Colonic mucosa (tissue), 4 donors: ENCODE measurements around the gene PASD1. TPM values are rescaled to one million over a fixed set of nuclear protein-coding genes. Genes with fewer than 3 reads are reported as not detected.

Experiments
- DNase-seq: peaks from one replicate; pipeline ENCODE4 v3.0.0-alpha.2; 2020
- H3K27ac ChIP-seq: fragments of 200-600 bp; one replicate; pipeline ENCODE4 v1.8.0; 2021
- H3K27me3 ChIP-seq: fragments of 200-600 bp; one replicate; pipeline ENCODE4 v1.8.0; 2021
- H3K36me3 ChIP-seq: fragments of 200-600 bp; one replicate; pipeline ENCODE4 v1.8.0; 2021
- H3K4me1 ChIP-seq: fragments of 200-600 bp; one replicate; pipeline ENCODE4 v1.8.0; 2021; ENCODE audit warnings: mild to moderate bottlenecking
- H3K4me3 ChIP-seq: fragments of 200-600 bp; one replicate; pipeline ENCODE4 v1.8.0; 2021
- H3K9ac ChIP-seq, 2 donors: one replicate each; pipeline ENCODE4 v1.7.0; 2013; ENCODE audit warnings: control low read depth in 2 of 2, low read depth in 2 of 2, low read length in 2 of 2
- H3K9me3 ChIP-seq: fragments of 200-600 bp; one replicate; pipeline ENCODE4 v1.8.0; 2021
- intact Hi-C: fragments of 100-400 bp; cut with DNase I; formaldehyde crosslinking; loops from one replicate; pipeline ENCODE4 v1.14.1; 2022
- total RNA-seq, 2 donors: library from RNA; stranded (reverse); fragmentation: NEBNext Ultra II Directional in 1 of 2; extraction: Animal tissue kit (Norgen Biotek cat#: 25700) in 1 of 2; gene quantifications; one replicate each; pipeline ENCODE4 v1.2.1, GENCODE V29; 2021
- TF ChIP-seq, protein P1 (sequence below): fragments of 200-600 bp; IDR thresholded peaks from one replicate; pipeline ENCODE4 v1.8.0; 2022; ENCODE audit warnings: antibody characterized with exemption, mild to moderate bottlenecking
- donor health status: healthy.
- donor health status: DM: no; HTN: no; CAD: no.
- donor health status: DM: no; HTN: no; CAD: no.

The PASD1 gene
- total RNA-seq, 2 donors from 2014 or later, result not detected

GRCh38 chrX:151702026-151702714 is 138.7 kb downstream of the PASD1 start:
- H3K27me3 ChIP-seq, result no peaks in the 10 kb centered on the region
- H3K4me1 ChIP-seq, result no peaks in the 10 kb centered on the region
- no peak overlapping the region for H3K9ac ChIP-seq
- DNase-seq, result no peak
- no peaks in the 10 kb centered on the region for H3K9me3 ChIP-seq
- H3K36me3 ChIP-seq, result no peaks in the 10 kb centered on the region
- no peak overlapping the region for H3K4me3 ChIP-seq
- H3K27ac ChIP-seq, result no peak overlapping the region
- TF ChIP-seq, protein P1, sequence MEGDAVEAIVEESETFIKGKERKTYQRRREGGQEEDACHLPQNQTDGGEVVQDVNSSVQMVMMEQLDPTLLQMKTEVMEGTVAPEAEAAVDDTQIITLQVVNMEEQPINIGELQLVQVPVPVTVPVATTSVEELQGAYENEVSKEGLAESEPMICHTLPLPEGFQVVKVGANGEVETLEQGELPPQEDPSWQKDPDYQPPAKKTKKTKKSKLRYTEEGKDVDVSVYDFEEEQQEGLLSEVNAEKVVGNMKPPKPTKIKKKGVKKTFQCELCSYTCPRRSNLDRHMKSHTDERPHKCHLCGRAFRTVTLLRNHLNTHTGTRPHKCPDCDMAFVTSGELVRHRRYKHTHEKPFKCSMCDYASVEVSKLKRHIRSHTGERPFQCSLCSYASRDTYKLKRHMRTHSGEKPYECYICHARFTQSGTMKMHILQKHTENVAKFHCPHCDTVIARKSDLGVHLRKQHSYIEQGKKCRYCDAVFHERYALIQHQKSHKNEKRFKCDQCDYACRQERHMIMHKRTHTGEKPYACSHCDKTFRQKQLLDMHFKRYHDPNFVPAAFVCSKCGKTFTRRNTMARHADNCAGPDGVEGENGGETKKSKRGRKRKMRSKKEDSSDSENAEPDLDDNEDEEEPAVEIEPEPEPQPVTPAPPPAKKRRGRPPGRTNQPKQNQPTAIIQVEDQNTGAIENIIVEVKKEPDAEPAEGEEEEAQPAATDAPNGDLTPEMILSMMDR, result no peak
- intact Hi-C loops, result no loop called here

- intact Hi-C loops, result no loop called here
- DNase-seq, result no peak
- no peak overlapping the region for H3K9ac ChIP-seq
- no peak overlapping the region for H3K27ac ChIP-seq
- H3K4me3 ChIP-seq, result no peak overlapping the region
- no peaks in the 10 kb centered on the region for H3K36me3 ChIP-seq
- TF ChIP-seq, protein P1, result no peak
- no peaks in the 10 kb centered on the region for H3K27me3 ChIP-seq
- no peaks in the 10 kb centered on the region for H3K4me1 ChIP-seq
- no peaks in the 10 kb centered on the region for H3K9me3 ChIP-seq
These were observed 139.4 kb downstream of the PASD1 start for GRCh38 chrX:151702741-151703340.

DNA sequence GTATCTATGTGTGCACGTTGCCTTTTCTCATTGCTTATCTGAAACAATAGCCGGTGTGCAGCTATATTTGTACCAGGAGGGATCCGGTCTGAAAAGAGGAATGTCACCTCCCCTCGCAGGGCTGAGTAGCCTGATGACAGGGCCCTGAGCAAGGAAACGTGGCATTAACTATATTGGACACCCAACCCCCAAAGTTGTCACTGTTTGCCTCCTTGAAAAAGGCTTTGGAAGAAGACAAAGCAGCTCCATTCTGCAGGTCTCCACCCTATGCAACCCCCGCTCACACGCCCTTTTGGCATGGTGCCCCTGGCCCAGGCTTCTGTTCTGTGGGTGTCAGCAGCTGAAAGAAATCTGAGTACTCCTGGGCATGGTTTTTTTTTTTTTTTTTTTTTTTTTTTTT is 140.0 kb downstream of the PASD1 start:
- TF ChIP-seq, protein P1, result no peak
- Histone ChIP-seq H3K9ac (no peak overlapping the region), H3K4me1 (no peaks in the 10 kb centered on the region), H3K9me3 (no peaks in the 10 kb centered on the region), H3K4me3 (no peak overlapping the region), H3K27me3 (no peaks in the 10 kb centered on the region), H3K36me3 (no peaks in the 10 kb centered on the region), H3K27ac (no peak overlapping the region)
- DNase-seq, result no peak
- intact Hi-C loops, result no loop called here

DNA sequence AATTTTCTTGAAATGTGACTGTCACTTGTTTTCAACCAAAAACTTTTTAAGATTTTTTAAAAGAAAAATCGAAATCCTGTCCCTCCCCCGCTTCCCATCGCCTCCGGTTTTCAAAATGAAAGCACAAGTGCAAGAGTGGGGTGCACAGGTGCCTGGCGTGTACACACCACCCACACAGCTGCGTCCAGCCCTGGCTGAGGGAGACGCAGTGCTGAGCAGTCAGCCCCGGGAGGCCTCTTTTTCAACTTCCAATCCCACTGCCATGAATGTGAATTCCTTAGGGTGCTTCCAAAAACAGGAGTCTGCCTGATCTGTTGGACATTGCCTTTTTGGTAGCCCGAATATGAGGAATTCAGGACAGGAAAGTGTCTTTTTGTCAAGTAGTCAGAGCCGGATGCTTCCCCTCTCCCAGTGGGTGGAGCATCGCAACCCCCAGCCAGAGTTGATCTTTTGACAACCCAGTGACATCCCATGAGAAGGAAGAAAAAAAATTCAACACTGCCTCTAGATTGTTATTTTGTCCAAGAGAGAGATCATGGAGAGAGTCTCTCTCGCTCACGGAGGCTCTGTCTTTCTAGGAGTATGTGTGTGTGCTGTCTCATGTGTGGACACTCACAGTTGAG is 140.7 kb downstream of the PASD1 start:
- Histone ChIP-seq H3K27ac (no peak overlapping the region), H3K27me3 (no peaks in the 10 kb centered on the region), H3K4me1 (no peaks in the 10 kb centered on the region), H3K4me3 (no peak overlapping the region), H3K9ac (no peak overlapping the region), H3K36me3 (no peaks in the 10 kb centered on the region), H3K9me3 (no peaks in the 10 kb centered on the region)
- DNase-seq, result no peak
- intact Hi-C loops, result no loop called here
- TF ChIP-seq, protein P1, result no peak

GRCh38 chrX:151708821-151709220 is 145.3 kb downstream of the PASD1 start:
- no peak overlapping the region for H3K4me3 ChIP-seq
- intact Hi-C loops, result no loop called here

More at GRCh38 chrX:151708821-151709220, 145.3 kb downstream of the PASD1 start:
- TF ChIP-seq, protein P1, result no peak
- no peak overlapping the region for H3K9ac ChIP-seq
- no peaks in the 10 kb centered on the region for H3K36me3 ChIP-seq
- H3K4me1 ChIP-seq, result no peaks in the 10 kb centered on the region
- no peaks in the 10 kb centered on the region for H3K9me3 ChIP-seq
- DNase-seq, result no peak
- H3K27ac ChIP-seq, result no peak overlapping the region
- H3K27me3 ChIP-seq, result no peaks in the 10 kb centered on the region
